Left lung (tissue), 10 donors: ENCODE data around the gene LINC01488. TPM values are rescaled to one million over a fixed set of nuclear protein-coding genes. Genes with fewer than 3 reads are reported as not detected.

Experiments
- ATAC-seq: fragments of 200-7000 bp; cut with Tn5 transposase; one replicate; pipeline ENCODE4 v1.9.1; 2020; ENCODE audit warnings: moderate library complexity
- DNase-seq, 4 donors: peaks; one replicate each; pipeline ENCODE4 v3.0.0-alpha.2; 2013 to 2020
- H3K27ac ChIP-seq, 2 donors: fragments of 200-600 bp; sonication (generic) in 1 of 2; one replicate each; pipeline versions ENCODE4 v1.5.0 to v1.8.0; 2020 to 2021
- H3K27me3 ChIP-seq, 2 donors: fragments of 200-600 bp; sonication (generic) in 1 of 2; one replicate each; pipeline versions ENCODE4 v1.5.0 to v1.8.0; 2020 to 2021
- H3K36me3 ChIP-seq, 2 donors: fragments of 200-600 bp; sonication (generic) in 1 of 2; one replicate each; pipeline versions ENCODE4 v1.5.0 to v1.8.0; 2020 to 2021
- H3K4me1 ChIP-seq, 2 donors: fragments of 200-600 bp; one replicate each; pipeline ENCODE4 v1.8.0; 2021
- H3K4me3 ChIP-seq, 2 donors: fragments of 200-600 bp; sonication (generic) in 1 of 2; one replicate each; pipeline versions ENCODE4 v1.5.0 to v1.8.0; 2020 to 2021; ENCODE audit warnings: mild to moderate bottlenecking in 1 of 2
- H3K9me3 ChIP-seq, 2 donors: fragments of 200-600 bp; sonication (generic) in 1 of 2; one replicate each; pipeline versions ENCODE4 v1.5.0 to v1.8.0; 2020 to 2021
- CTCF ChIP-seq, 2 donors: fragments of 200-600 bp; sonication (generic) in 1 of 2; IDR thresholded peaks; one replicate each; pipeline versions ENCODE4 v1.5.0 to v1.8.0; 2021; ENCODE audit warnings: antibody characterized with exemption in 2 of 2
- intact Hi-C, 2 donors: fragments of 100-400 bp; cut with DNase I; formaldehyde crosslinking; loops; one replicate each; pipeline versions ENCODE4 v1.11.2 to v1.14.2; 2022
- polyA plus RNA-seq, 6 donors: library from polyadenylated mRNA; unstranded; fragments of 120-200 nt; gene quantifications; one replicate each; pipeline ENCODE4 v1.2.1, GENCODE V29; 2013; ENCODE audit not compliant: insufficient read length in 6 of 6
- total RNA-seq, 2 donors: library from RNA; stranded (reverse); fragmentation: NEBNext Ultra II Directional; extraction: Animal tissue kit (Norgen Biotek cat#: 25700); gene quantifications; one replicate each; pipeline ENCODE4 v1.2.1, GENCODE V29; 2021
- donor health status: DM: no; HTN: yes; CAD: no.
- donor health status: DM: no; HTN: no; CAD: no.

Gene LINC01488
- total and polyA plus RNA-seq, 8 donors: 0.04 to 0.12 (median 0.07) TPM; not detected in 2

- no peaks in the 10 kb centered on the region for H3K4me1 ChIP-seq
- DNase-seq: no peak
- no peaks in the 10 kb centered on the region for H3K27me3 ChIP-seq
- TF ChIP-seq CTCF (IDR thresholded peaks at IDR 0.05): no peak
- H3K27ac ChIP-seq: no peak overlapping the region
- no peaks in the 10 kb centered on the region for H3K9me3 ChIP-seq
- intact Hi-C loops: no loop called here
- no peak overlapping the region for H3K4me3 ChIP-seq
- H3K36me3 ChIP-seq: no peaks in the 10 kb centered on the region
- no peak for ATAC-seq
Observed at GRCh38 chr11:69435161-69435986, 46.1 kb upstream of the LINC01488 start.

GRCh38 chr11:69436041-69436982, 45.2 kb upstream of the LINC01488 start:
- Histone ChIP-seq H3K4me3 (no peak overlapping the region), H3K27ac (no peak overlapping the region), H3K9me3 (no peaks in the 10 kb centered on the region), H3K27me3 (no peaks in the 10 kb centered on the region), H3K36me3 (no peaks in the 10 kb centered on the region), H3K4me1 (no peaks in the 10 kb centered on the region)
- no peak for TF ChIP-seq CTCF (IDR thresholded peaks at IDR 0.05)
- ATAC-seq: no peak
- intact Hi-C loops: no loop called here
- DNase-seq: no peak

- H3K9me3 ChIP-seq: no peaks in the 10 kb centered on the region
- H3K4me1 ChIP-seq: peaks cover 0 to 2% of the 10 kb centered on the region in 2 donors
- ATAC-seq (peak; percentile 93), DNase-seq (peak in 2 of 4 donors; percentile 68 to 89)
- no peak overlapping the region for H3K27ac ChIP-seq
- intact Hi-C loops: no loop called here
- no peak overlapping the region for H3K4me3 ChIP-seq
- no peaks in the 10 kb centered on the region for H3K27me3 ChIP-seq
- no peaks in the 10 kb centered on the region for H3K36me3 ChIP-seq
- TF ChIP-seq CTCF (IDR thresholded peaks at IDR 0.05): no peak
Observed at GRCh38 chr11:69437001-69437875, 44.2 kb upstream of the LINC01488 start.

GRCh38 chr11:69437876-69438205, 43.6 kb upstream of the LINC01488 start:
- Histone ChIP-seq H3K4me3 (no peak overlapping the region), H3K9me3 (no peaks in the 10 kb centered on the region), H3K36me3 (no peaks in the 10 kb centered on the region), H3K4me1 (peaks cover 5 to 8% of the 10 kb centered on the region in 2 donors), H3K27ac (no peak overlapping the region), H3K27me3 (peaks cover 0 to under 1% of the 10 kb centered on the region in 2 donors)
- no peak for ATAC-seq
- intact Hi-C loops: no loop called here
- no peak for TF ChIP-seq CTCF (IDR thresholded peaks at IDR 0.05)
- no peak for DNase-seq
